ENCODE data around the gene CAPN8. TPM values are rescaled to one million over a fixed set of nuclear protein-coding genes. Genes with fewer than 3 reads are reported as not detected.

CAPN8 gene
- polyA plus RNA-seq, 3 donors from 2014 or later: 0.09 TPM; not detected in 2

GRCh38 chr1:223708001-223708359 is 42.5 kb upstream of the CAPN8 start:
- no peak overlapping the region for H3K27ac Mint-ChIP-seq
- no peaks in the 10 kb centered on the region for H3K36me3 Mint-ChIP-seq
- peaks cover under 1 to 1% (median 1%) of the 10 kb centered on the region in 3 donors for H3K27me3 Mint-ChIP-seq (ENCODE audit: low read depth in 3 of 3)
- H3K4me1 Mint-ChIP-seq: peaks cover 21 to 27% of the 10 kb centered on the region in 2 donors
- DNase-seq: no peak
- no peak overlapping the region for H3K4me3 Mint-ChIP-seq
- no peaks in the 10 kb centered on the region for H3K9me3 Mint-ChIP-seq

GRCh38 chr1:223707256-223708000 is 41.9 kb upstream of the CAPN8 start:
- H3K27ac Mint-ChIP-seq: no peak overlapping the region
- H3K27me3 Mint-ChIP-seq (ENCODE audit: low read depth in 3 of 3): no peaks in the 10 kb centered on the region
- H3K36me3 Mint-ChIP-seq: no peaks in the 10 kb centered on the region
- DNase-seq: no peak
- no peak overlapping the region for H3K4me3 Mint-ChIP-seq
- peaks cover 20 to 26% of the 10 kb centered on the region in 2 donors for H3K4me1 Mint-ChIP-seq
- H3K9me3 Mint-ChIP-seq: no peaks in the 10 kb centered on the region

GRCh38 chr1:223706077-223706973 is 40.8 kb upstream of the CAPN8 start:
- H3K36me3 Mint-ChIP-seq: no peaks in the 10 kb centered on the region
- no peaks in the 10 kb centered on the region for H3K9me3 Mint-ChIP-seq
- no peak for DNase-seq
- H3K27ac Mint-ChIP-seq: peak overlapping the region in 1 of 6 donors; percentile 34
- H3K4me3 Mint-ChIP-seq: no peak overlapping the region
- no peaks in the 10 kb centered on the region for H3K27me3 Mint-ChIP-seq (ENCODE audit: low read depth in 3 of 3)
- peaks cover 15 to 20% of the 10 kb centered on the region in 2 donors for H3K4me1 Mint-ChIP-seq

GRCh38 chr1:223704921-223705878 is 39.7 kb upstream of the CAPN8 start:
- no peaks in the 10 kb centered on the region for H3K27me3 Mint-ChIP-seq (ENCODE audit: low read depth in 3 of 3)
- no peaks in the 10 kb centered on the region for H3K36me3 Mint-ChIP-seq
- no peak for DNase-seq
- H3K27ac Mint-ChIP-seq: peak overlapping the region in 4 of 6 donors; percentile 18 to 69 (median 52)
- H3K4me3 Mint-ChIP-seq: peak overlapping the region in 1 of 5 donors; percentile 7
- no peaks in the 10 kb centered on the region for H3K9me3 Mint-ChIP-seq
- peaks cover 9 to 14% of the 10 kb centered on the region in 2 donors for H3K4me1 Mint-ChIP-seq

- no peak for DNase-seq
- peaks cover 0 to 2% (median 0%) of the 10 kb centered on the region in 3 donors for H3K27me3 Mint-ChIP-seq (ENCODE audit: low read depth in 3 of 3)
- H3K4me1 Mint-ChIP-seq: peaks cover 9 to 14% of the 10 kb centered on the region in 2 donors
- no peak overlapping the region for H3K4me3 Mint-ChIP-seq
- no peak overlapping the region for H3K27ac Mint-ChIP-seq
- H3K9me3 Mint-ChIP-seq: no peaks in the 10 kb centered on the region
- no peaks in the 10 kb centered on the region for H3K36me3 Mint-ChIP-seq
These were observed 38.1 kb upstream of the CAPN8 start for GRCh38 chr1:223703668-223704013.

- peaks cover 12 to 19% of the 10 kb centered on the region in 2 donors for H3K4me1 Mint-ChIP-seq
- H3K36me3 Mint-ChIP-seq: no peaks in the 10 kb centered on the region
- H3K9me3 Mint-ChIP-seq: no peaks in the 10 kb centered on the region
- H3K4me3 Mint-ChIP-seq: no peak overlapping the region
- peak overlapping the region in 2 of 6 donors; percentile 42 to 57 for H3K27ac Mint-ChIP-seq
- peaks cover 0 to 2% (median 0%) of the 10 kb centered on the region in 3 donors for H3K27me3 Mint-ChIP-seq (ENCODE audit: low read depth in 3 of 3)
- no peak for DNase-seq
These were observed 37.5 kb upstream of the CAPN8 start for GRCh38 chr1:223702735-223703667.

GRCh38 chr1:223700942-223701637 is 35.6 kb upstream of the CAPN8 start:
- Mint-ChIP-seq H3K27ac (no peak overlapping the region), H3K36me3 (no peaks in the 10 kb centered on the region), H3K9me3 (no peaks in the 10 kb centered on the region), H3K27me3 (ENCODE audit: low read depth in 3 of 3) (peaks cover 0 to 2% (median 0%) of the 10 kb centered on the region in 3 donors), H3K4me1 (peaks cover 14 to 20% of the 10 kb centered on the region in 2 donors), H3K4me3 (no peak overlapping the region)
- no peak for DNase-seq

GRCh38 chr1:223700388-223700918 is 35.0 kb upstream of the CAPN8 start:
- Mint-ChIP-seq H3K9me3 (no peaks in the 10 kb centered on the region), H3K27ac (no peak overlapping the region), H3K4me3 (no peak overlapping the region), H3K27me3 (ENCODE audit: low read depth in 3 of 3) (peaks cover 0 to 2% (median 0%) of the 10 kb centered on the region in 3 donors), H3K4me1 (peaks cover 14 to 19% of the 10 kb centered on the region in 2 donors), H3K36me3 (no peaks in the 10 kb centered on the region)
- no peak for DNase-seq

- Mint-ChIP-seq H3K4me3 (no peak overlapping the region), H3K27ac (no peak overlapping the region), H3K36me3 (no peaks in the 10 kb centered on the region), H3K27me3 (ENCODE audit: low read depth in 3 of 3) (peaks cover 0 to 3% (median 0%) of the 10 kb centered on the region in 3 donors), H3K9me3 (no peaks in the 10 kb centered on the region), H3K4me1 (peaks cover 5 to 6% of the 10 kb centered on the region in 2 donors)
- no peak for DNase-seq
These were observed 30.4 kb upstream of the CAPN8 start for GRCh38 chr1:223695941-223696340.

GRCh38 chr1:223695014-223695548 is 29.6 kb upstream of the CAPN8 start:
- DNase-seq: no peak
- Mint-ChIP-seq H3K4me1 (peaks cover 5 to 6% of the 10 kb centered on the region in 2 donors), H3K27ac (no peak overlapping the region), H3K9me3 (no peaks in the 10 kb centered on the region), H3K36me3 (no peaks in the 10 kb centered on the region), H3K27me3 (ENCODE audit: low read depth in 3 of 3) (peaks cover 0 to 3% (median 0%) of the 10 kb centered on the region in 3 donors), H3K4me3 (no peak overlapping the region)

- Mint-ChIP-seq H3K4me3 (no peak overlapping the region), H3K4me1 (no peaks in the 10 kb centered on the region), H3K36me3 (no peaks in the 10 kb centered on the region), H3K27me3 (ENCODE audit: low read depth in 3 of 3) (peaks cover 0 to 9% (median 1%) of the 10 kb centered on the region in 3 donors), H3K27ac (no peak overlapping the region), H3K9me3 (no peaks in the 10 kb centered on the region)
- no peak for DNase-seq
These were observed 25.6 kb upstream of the CAPN8 start for GRCh38 chr1:223691121-223691520.

- H3K9me3 Mint-ChIP-seq: no peaks in the 10 kb centered on the region
- DNase-seq: no peak
- H3K27ac Mint-ChIP-seq: no peak overlapping the region
- no peaks in the 10 kb centered on the region for H3K36me3 Mint-ChIP-seq
- peaks cover 0 to 22% (median 0%) of the 10 kb centered on the region in 3 donors for H3K27me3 Mint-ChIP-seq (ENCODE audit: low read depth in 3 of 3)
- no peaks in the 10 kb centered on the region for H3K4me1 Mint-ChIP-seq
- H3K4me3 Mint-ChIP-seq: no peak overlapping the region
These were observed 18.9 kb upstream of the CAPN8 start for GRCh38 chr1:223684488-223684792.
